ENCODE measurements around the gene ANKLE2.
"Not testable (repeated sequence)": the region's sequence is repeated elsewhere in the genome, so short reads cannot be mapped to it uniquely, and the experiment has no call there.

Gene ANKLE2

DNA sequence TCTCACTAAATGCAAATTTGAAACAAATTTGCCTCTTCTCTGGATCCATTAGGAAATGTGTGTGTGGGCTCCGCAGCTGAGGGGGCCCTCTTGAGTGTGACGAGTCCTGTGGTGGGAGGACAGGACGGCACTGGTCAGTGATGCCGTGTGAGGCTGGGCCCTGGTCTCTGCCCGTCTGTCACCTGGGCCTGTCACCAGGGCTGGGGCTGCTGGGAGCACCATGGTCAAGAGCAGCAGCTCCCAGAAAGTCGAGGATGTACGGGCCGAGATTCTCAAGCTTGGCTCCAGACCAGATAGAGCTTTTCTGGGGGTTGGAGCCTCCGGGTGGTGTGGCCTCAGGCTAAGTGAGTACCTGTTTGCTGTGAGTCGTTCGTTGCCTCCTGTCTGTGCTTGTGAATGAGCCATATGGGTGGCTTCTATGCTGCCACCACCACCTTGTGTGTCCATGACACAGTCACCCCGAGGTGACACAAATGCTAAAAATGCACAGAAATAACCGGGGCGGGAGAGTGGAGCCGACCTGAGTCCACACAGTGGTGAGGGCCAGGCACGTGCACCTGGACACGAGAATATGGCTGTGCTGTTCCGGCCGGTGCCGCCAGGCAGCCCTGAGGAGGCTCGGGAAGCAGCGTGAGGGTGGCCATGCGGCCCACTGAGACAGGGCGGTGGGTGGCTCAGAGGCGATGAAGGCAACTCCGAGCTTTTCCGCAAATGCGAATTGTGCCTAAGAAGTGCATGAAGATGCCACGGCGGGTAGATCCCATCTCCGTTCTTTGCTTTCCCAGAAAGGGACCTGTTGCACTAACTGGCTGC, 42.3 kb downstream of the ANKLE2 start:
- no peak for DNase-seq (ENCODE audit: low read depth)

DNA sequence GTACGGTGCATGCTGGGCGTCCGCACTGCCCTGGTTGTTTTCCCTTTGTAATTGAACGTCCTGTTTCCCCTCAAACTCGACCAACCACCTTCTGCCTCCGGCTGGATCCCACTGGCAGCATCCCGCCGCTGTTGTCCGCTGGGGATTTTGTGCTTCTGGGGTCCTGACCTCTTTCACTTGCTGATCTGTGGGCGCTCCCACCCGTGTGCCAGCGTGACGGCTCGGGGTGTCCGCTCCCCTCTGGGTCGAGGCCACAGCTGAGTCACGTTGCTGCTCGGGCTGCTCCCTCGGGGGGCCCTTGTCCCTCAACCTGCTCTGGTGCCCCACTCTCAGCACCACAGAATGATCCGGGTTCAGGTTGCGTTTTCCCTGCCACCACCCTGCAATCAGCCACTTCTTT, 43.0 kb downstream of the ANKLE2 start:
- DNase-seq (ENCODE audit: low read depth): no peak

DNA sequence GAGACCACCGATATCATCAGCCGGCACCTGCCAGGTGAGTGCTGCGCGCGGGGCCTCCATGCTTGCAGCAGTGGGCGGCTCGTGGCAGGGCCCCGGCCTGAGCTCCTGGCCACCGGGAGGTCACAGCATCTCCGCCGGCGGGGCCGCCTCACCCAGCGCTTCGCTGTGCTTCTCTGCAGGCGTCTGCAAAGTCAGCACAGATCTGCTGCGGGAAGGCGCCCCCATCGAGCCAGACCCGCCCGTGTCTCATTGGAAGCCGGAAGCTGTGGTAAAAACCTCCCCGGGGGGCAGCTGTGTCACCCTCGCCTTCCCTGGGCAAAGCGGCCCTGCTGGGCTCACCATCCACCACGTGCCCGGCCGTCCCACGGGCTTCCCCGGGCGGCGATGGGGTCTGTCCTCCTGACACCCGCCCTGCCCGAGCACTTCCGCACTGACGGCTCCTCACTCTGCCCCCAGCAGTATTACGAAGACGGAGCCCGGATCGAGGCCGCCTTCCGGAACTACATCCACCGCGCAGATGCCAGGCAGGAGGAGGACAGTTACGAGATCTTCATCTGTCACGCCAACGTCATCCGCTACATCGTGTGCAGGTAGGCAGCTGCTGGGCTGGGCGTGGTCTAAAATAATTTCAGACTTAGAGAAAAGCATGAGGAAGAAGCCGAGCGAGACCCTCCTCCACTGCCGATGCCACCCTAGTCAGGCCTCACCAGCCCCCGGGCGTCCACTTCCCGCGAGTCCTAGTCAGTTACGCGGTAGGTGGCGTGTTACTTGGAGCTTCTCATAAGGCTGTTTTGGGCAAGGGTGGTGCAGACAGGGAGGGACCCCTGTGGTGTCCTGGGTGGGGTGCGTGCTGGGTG, 43.9 kb downstream of the ANKLE2 start:
- no peak for DNase-seq (ENCODE audit: low read depth)

DNA sequence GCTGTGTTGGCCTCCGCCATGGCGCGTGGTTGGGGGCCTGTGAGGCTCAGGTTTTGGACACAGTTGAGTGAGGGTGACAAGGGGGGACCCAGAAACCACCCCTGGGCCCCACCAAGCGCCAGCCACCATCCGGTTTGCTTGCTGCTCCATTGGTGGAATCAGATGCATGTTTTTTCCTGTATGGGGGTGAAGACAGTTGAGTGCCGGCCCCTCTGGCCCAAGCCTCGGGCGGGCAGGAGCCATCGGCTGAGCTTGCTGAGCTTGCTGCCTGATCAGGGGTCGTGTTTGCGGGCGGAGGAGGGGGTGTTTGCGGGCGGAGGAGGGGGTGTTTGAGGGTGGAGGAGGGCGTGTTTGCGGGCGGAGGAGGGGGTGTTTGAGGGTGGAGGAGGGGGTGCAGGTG, 44.6 kb downstream of the ANKLE2 start:
- no peak for DNase-seq (ENCODE audit: low read depth)

DNA sequence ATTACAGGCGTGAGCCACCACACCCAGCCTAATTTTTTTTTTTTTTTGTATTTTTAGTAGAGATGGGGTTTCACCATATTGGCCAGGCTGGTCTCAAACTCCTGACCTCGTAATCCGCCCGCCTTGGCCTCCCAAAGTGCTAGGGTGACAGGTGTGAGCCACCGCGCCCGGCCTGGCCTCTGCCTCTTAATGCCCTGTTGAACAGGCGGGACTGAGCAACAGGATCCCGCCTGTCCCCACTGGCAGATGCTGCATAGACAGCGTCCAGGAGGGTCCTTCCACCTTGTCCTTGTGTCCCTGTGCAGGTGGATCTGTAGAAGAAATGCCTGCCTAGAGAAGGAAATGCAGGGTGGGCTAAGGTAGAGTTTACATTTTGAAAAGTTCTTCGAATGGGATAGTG, 45.3 kb downstream of the ANKLE2 start:
- no peak for DNase-seq (ENCODE audit: low read depth)

DNA sequence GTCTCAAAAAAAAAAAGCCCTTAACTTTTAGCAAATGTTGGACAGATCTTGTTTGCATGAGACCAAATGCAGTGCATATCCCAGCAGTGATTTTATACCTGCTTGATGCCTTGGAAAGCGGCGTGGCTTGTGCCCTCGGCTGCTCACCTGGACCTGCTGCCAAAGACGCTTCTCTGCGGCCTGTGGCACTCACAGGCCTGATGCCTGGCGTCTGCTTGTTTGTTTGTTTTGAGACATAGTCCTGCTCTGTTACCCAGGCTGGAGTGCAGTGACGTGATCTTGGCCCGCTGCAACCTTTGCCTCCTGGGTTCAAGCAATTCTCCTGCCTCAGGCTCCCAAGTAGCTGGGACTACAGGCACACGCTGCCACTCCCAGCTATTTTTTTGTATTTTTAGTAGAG, 45.8 kb downstream of the ANKLE2 start:
- DNase-seq (ENCODE audit: low read depth): no peak

DNA sequence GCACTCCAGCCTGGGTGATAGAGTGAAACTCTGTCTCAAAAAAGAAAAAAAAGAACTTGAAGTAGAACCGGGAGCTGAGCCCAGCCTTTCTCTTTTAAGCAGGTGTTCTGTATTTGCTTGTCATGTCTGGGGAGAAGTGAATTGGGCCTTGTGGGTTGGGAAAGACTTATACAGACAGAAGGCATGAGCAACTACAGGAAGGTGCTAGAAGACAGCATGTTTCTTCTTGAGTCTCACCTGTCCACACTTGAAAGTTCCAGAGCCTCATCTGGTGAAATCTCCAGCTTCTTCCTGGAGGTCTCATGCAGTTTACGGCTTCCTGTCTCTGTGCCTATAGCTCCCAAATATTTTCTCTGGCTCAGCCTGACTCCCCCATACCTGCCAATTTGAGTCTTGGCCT, 48.5 kb downstream of the ANKLE2 start:
- DNase-seq (ENCODE audit: low read depth): no peak

DNA sequence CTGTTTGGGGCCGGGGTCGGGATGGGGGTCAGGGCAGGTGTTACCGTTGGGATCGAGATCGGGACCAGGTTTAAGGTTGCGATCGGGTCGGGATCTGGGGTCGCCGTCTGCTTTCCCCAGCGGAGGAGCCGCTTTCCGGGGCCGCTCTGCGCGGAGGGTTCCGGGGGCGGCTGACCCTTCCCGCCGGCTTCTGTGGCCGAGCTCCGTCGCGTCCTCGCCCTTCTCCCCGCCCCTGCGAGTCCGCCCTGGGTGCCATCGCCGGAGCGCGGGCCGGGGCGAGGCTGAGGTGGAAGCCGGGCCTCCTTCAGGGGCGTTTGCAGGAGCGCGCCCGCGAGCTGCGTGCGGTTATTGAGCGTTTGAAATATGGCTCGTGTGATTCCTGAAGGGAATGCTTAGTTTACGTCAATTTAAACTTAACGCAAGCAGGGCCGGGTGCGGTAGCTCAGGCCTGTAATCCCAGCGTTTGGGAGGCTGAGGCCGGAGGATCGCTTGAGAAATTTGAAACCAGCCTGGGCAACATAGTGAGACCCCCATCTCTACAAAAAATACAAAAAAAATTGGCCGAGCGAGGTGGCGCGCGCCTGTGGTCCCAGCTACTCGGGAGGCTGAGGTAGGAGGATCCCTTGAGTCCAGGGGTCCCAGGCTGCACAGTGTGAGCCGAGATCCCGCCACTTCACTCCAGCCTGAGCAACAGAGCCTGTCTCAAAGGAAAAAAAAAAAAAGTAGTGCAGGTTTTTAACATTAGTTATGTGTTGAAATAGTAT, 50.4 kb downstream of the ANKLE2 start:
- DNase-seq (ENCODE audit: low read depth): no peak

DNA sequence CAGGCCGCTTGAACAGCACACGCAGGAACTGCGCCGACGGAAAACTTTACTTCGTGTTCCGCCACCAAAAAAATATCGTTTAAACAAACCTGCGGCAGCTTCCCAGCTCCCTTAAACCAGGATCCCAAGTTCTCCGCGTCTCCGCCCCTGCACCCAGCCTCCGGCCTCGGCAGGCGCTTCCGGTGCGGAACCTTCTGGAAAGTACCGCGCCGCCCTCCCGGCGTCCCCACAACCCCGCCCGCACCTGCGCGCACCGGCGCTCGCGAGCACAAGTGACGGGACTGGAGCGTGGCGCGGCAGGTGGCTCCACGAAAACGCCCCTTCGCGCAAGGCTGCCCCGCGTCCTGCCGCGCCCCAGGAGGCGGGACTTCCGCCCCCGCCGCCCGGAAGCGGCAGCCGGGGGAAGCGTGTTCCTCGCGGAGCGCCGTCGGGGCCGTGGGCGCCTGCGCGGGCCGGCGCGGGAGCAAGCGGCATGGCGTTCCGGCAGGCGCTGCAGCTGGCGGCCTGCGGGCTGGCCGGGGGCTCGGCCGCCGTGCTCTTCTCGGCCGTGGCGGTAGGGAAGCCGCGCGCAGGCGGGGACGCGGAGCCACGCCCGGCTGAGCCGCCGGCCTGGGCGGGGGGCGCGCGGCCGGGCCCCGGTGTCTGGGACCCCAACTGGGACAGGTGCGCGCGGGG, 51.1 kb downstream of the ANKLE2 start, which contains the start of gene PGAM5:
TSS of gene PGAM5 (plus strand) at position 438 of the 675 bp plus-strand sequence. CDS start at position 473, 35 bp downstream.
- DNase-seq (ENCODE audit: low read depth): peak; percentile 61

DNA sequence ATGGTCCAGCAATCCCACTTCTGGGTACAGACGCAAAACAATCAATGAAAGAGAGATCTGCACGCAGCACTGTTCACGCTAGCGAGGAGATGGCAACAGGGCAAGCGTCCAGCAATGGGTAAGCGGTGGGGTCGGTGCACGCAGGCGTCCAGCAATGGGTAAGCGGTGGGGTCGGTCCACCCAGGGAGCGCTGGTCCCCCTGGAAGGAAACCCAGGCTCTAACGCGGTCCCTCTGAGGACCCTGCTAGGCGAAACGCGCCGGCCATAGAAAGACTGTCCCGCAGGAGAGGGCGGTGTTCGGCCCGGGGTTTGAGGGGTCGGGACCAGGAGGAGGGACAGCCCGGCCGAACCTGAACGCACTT, 51.6 kb downstream of the ANKLE2 start:
- no peak for DNase-seq (ENCODE audit: low read depth)

DNA sequence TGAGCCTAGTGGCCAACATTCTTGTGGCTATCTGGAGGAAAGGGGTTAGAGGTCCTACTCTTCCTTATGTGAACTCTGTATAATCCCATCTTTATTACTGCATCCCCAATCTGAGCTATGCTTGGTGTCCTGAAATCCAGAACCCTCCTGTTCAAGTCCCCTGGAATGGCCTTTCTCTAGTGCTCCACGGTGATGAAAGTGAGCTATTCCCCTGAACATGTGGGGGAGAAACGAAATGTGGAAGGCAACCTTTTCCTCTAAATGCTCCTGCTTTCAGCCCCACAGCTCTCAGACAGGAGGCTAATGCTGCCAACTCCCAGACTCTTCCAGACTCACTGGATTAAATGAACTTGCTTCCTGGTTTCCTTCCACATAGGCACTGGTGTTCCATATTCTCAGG, 53.5 kb downstream of the ANKLE2 start:
- no peak for DNase-seq (ENCODE audit: low read depth)

DNA sequence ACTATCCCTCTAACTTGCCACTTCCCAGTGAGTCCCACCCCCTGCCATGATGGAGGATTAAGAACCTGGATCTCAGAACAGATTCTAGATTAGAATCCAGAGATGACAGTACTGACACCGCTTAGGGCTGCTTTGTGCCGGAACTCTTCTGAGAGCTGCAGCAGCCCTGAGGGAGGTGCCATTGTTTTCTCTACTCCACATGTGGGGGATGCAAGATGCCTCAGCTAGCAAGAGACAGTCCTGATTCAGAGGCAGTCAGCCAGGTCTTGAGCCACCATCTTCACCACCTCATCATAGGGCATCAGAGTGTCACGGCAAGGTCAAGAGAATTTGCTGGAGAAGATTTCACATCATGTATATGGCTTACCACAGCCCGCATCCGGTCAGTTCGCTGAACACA, 54.4 kb downstream of the ANKLE2 start:
- no peak for DNase-seq (ENCODE audit: low read depth)

DNA sequence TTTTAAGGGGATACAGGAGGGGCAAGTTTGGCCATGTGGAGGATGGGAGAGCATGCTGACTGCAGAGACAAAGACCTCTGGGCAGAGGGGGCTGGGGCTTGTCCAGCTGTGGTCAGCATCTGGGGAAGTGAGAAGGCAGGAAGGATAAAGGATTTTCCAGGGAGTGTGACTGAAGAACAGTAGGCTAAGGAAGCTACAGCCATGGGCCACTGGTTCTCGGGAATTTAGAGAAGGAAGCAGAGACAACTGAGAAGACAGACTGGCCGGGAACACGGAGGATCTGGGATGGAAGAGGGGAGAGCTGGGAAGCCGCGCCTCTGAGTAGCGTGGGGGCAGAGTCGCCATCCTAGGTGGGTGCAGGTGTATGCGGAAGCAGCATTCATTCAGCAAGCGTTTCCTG, 58.0 kb downstream of the ANKLE2 start:
- DNase-seq (ENCODE audit: low read depth): no peak

DNA sequence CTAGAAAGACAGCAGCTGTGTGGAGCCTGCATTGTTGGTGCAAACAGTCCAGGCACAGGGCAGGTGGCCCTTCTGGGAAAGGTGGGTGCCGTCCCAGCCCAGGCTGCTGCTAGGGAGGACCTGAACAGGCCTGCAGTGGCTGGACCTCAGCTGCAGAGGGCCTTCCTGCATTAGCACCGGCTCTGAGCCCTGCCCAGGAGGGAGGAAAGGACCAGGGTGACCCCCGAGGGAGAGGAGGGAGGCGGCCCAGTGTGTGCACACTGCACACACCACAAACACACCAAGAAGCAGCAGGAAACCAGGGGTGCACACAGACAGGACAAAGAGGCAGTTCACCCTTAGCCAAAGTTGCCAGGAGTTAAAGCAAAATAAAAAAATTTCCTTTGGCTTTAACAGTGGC, 59.0 kb downstream of the ANKLE2 start:
- DNase-seq (ENCODE audit: low read depth): no peak

DNA sequence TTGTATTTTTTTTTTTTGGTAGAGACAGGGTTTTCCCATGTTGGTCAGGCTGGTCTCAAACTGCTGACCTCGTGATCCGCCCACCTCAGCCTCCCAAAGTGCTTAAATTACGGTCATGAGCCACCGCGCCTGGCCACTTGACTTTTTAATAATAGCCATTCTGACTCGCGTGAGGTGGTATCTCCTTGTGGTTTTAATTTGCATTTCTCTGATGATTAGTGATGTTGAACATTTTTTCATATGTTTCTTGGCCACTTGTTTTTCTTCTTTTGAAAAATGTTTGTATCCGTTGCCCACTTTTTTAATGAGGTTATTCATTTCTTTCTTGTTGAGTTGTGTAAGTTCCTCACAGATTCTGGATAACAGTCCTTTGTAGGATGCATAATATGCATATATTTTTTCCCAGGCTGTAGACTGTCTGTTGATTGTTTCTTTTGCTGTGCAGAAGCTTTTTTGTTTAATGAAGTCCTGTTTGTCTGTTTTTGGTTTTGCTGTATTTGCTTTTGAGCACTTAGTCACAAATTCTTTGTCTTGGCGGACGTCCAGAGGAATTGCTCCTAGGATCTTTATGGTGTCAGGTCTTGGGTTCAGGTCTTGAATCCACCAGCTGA, 61.3 kb downstream of the ANKLE2 start:
- no peak for DNase-seq (ENCODE audit: low read depth)

DNA sequence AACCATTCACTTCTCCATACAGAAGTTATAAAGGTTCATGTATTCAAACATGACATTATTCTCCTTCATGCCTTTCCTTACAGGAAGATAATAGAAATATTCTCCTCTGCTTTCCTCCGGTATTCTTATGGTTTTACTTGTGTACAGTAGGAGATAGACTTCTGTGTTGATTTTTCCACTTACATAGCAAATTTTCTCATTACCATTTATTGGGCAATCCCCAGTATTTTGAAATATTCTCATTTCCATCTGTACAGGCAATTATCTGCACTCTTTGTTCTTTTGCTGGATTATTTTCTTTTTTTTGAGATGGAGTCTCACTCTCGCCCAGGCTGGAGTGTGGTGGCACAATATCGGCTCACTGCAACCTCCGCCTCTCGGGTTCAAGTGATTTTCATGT, 63.3 kb downstream of the ANKLE2 start:
- DNase-seq (ENCODE audit: low read depth): no peak

DNA sequence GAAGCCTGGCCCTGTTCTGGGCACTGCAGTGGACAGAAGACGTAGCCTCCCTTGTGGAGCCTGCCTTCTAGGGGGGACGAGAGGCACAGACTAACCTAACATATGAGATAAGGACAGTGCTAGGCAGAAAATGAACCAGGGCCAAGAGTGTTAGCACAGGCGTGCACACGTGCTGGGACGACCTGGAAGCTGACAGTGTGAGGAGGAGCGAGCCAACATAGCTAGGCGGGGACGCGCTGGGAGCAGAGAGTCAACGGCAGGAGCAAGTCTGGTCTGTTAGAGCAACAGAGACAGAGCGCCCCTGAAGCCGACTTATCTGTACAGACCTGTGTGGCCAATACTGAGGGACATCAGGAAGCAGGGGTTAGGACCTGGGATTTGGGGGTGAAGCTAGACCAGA, 66.2 kb downstream of the ANKLE2 start:
- DNase-seq (ENCODE audit: low read depth): no peak

DNA sequence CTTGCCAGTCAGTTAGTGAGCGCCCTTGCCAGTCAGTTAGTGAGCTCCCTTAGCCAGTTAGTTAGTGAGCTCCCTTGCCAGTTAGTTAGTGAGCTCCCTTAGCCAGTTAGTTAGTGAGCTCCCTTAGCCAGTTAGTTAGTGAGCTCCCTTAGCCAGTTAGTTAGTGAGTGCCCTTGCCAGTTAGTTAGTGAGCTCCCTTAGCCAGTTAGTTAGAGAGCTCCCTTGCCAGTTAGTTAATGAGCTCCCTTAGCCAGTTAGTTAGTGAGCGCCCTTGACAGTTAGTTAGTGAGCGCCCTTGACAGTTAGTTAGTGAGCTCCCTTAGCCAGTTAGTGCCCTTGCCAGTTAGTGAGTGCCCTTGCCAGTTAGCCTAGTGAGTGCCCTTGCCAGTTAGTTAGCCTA, 66.7 kb downstream of the ANKLE2 start:
- not testable (repeated sequence) for DNase-seq (ENCODE audit: low read depth)

DNA sequence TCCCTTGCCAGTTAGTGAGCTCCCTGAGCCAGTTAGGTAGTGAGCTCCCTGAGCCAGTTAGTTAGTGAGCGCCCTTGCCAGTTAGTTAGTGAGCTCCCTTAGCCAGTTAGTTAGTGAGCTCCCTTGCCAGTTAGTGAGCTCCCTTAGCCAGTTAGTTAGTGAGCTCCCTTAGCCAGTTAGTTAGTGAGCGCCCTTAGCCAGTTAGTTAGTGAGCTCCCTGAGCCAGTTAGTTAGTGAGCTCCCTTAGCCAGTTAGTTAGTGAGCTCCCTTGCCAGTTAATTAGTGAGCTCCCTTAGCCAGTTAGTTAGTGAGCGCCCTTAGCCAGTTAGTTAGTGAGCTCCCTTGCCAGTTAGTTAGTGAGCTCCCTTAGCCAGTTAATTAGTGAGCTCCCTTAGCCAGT, 69.6 kb downstream of the ANKLE2 start:
- DNase-seq (ENCODE audit: low read depth): not testable (repeated sequence)

DNA sequence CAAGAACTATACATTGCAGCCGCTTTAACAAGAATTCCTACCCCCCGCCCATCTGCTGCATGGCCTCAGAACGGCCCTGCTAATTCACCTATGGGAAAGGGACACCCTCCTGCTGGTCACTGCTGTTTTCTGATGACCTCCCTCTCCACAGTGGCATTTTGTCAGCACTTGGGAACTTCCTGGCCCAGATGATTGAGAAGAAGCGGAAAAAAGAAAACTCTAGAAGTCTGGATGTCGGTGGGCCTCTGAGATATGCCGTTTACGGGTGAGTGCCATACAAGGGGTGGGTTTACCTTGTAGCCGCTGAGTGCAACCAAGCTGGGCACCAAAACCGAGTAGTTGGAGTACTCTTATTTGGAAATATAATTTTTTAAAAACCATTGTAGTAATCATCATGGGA, 71.5 kb downstream of the ANKLE2 start:
- no peak for DNase-seq (ENCODE audit: low read depth)

DNA sequence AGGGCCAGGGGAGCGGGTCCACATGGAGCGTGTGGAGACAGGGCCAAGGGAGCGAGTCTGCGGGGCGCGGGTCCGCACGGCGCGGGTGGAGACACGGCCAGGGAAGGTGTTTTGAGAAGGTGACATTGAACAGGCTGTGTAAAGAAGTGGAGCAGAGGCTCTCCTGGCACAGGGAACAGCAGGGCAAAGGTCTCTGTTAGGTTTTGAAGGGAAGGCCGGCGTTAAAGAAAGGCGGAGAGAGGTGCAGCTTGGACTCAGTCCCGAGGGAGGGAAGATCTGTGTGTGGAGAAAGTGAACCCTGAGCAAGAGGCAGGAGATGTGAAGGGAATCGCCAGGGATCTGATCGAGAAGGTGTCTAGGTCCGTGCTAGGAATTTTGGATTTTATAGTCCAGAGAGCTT, 72.4 kb downstream of the ANKLE2 start:
- DNase-seq (ENCODE audit: low read depth): no peak

Measured in stromal cell of bone marrow (primary cell).